Activated CD8-positive, alpha-beta memory T cell treated with anti-CD3 and anti-CD28 coated beads for 48 hours (primary cell): ENCODE results near the gene STT3B.

Source experiments
- DNase-seq, 3 experiments: peaks; one replicate each; pipeline ENCODE4 v3.0.0-alpha.2; 2020; ENCODE audit warnings: low read depth in 2 of 3, low spot score in 2 of 3

STT3B gene

DNA sequence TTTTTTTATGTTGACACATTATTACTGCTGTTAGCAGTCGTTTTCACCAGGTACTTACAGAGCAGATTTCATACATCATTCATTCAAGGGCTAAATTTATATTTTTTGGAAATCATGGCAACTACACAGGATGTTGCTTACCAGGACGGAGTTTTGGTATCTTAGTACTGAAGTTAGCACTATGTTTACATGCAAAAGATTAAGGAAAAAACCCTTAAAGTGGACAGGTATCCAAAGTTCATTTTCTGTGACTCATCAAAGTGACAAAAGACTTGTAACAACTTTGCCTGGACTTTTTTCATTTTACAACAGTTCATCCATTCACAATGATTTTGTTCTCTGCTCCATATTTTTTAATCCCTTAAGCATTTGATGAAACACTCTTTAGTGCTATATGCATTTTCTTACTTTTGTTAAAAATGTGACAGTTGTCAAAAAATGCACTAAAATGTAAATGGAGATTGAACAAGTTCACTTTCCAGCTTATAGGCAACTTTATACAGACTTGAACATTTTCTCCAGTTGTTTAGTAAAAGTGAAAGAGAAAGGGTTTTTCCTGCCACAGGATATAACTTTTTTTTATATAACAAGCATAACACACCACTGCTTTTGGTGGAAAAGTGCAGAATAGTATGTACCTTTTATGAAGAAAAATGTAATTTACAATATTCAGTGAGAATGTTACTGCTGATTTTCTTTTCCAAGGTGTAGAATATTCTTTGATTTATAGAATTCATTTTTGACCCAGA is 104.1 kb downstream of the STT3B start:
- no peak for DNase-seq

- DNase-seq, result no peak
These were observed 107.1 kb downstream of the STT3B start for GRCh38 chr3:31639828-31640227.

- DNase-seq, result no peak
These were observed 112.5 kb downstream of the STT3B start for GRCh38 chr3:31645256-31645655.

GRCh38 chr3:31648286-31648968 is 115.7 kb downstream of the STT3B start:
- DNase-seq, result no peak

- no peak for DNase-seq
These were observed 119.6 kb downstream of the STT3B start for GRCh38 chr3:31652296-31652695.

DNA sequence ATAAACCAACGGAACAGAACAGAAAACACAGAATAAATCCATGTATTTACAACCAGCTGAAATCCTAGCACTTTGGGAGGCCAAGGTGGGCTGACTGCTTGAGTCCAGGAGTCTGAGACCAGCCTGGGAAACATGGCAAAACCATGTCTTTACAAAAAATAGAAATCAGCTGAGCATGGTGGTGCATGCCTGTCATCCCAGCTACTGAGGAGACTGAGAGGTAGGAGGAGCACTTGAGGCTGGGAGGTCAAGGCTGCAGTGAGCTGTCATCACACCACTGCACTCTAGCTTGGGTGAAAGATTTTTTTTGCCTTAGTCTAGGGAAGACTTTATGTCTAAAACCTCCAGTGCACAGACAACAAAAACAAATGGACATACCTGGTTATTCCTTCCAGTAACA is 120.7 kb downstream of the STT3B start:
- DNase-seq, result no peak

GRCh38 chr3:31654998-31655397 is 122.3 kb downstream of the STT3B start:
- DNase-seq, result no peak

- no peak for DNase-seq
These were observed 126.5 kb downstream of the STT3B start for GRCh38 chr3:31659246-31659645.

- DNase-seq, result no peak
These were observed 128.6 kb downstream of the STT3B start for GRCh38 chr3:31661286-31661685.

GRCh38 chr3:31661993-31662670 is 129.4 kb downstream of the STT3B start:
- no peak for DNase-seq

GRCh38 chr3:31664031-31664430 is 131.3 kb downstream of the STT3B start:
- DNase-seq, result no peak

DNA sequence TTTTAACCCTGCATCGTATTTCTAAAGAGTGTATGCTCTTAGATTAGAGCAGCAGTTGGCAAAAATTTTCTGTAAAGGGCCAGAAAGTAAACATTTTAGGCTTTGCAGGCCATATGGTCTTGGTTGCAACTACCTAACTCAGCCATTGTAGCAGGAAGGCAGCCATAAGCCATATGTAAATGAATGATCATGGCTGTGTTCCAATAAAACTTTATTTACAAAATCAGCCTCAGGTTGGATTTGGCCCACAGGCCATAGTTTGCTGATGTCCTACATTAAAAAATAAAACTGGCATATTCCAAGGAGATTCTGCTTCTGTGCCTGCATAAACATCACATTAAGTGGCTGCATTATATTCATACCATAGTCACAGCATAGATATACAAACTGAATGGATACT is 134.9 kb downstream of the STT3B start:
- DNase-seq, result no peak

- DNase-seq, result no peak
These were observed 135.5 kb downstream of the STT3B start for GRCh38 chr3:31668242-31668641.

DNA sequence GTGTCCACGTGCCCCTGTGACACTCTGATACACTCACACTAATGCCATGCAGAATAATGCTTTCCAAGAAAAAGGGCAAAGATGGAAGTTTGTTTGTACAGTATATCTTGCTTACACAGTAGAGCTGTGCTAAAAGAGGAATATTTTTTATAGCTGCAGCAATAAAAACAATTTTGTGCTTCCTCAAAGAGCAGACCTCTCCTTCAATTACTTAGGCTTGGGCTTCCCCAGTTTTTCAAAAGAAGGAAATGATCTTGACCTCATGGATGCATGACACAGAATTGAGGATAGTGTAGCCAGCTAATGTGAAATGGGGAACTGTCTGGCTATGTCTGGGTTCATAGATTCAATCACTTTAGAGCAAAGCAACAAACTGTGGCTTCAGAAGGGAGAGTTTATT is 137.4 kb downstream of the STT3B start:
- no peak for DNase-seq

DNA sequence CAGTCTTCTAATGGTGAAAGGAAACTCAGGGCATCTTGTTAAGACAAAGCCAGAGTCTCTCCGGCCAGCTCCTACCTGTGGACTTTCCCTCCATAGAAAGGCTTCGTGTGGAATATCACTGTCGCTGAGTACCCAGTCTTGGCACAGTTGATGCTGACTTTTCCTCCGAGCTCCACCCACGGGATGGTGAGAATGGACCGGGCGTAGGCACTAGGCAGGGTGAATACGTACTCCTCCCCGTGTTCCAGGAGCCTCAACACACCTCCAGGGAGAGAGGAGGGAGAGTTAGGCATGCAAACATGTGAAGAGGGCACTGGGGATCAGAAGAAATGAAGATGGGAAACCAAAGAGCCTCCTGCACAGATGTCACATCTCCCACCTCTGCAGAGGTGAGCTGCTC is 138.0 kb downstream of the STT3B start:
- no peak for DNase-seq

DNA sequence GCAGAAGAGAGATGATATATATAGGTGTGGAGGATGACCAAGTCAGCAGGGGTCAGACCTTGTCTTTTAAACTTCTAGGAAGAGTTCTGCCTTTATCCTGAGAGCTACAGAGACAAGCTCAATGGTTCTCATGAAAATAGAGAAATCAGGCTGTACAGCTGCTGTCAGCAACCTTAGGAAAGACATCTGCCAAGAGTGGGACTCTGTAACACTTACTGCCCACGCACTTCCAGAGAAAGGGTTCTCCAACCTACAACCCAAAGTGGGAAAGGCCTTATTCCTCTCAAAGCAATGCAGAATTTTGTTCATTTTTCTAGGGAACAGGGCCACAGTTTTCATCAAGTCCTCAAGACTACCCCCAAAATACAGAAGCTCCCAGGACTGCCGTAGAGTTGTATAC is 138.7 kb downstream of the STT3B start:
- no peak for DNase-seq

- no peak for DNase-seq
These were observed 139.3 kb downstream of the STT3B start for GRCh38 chr3:31671976-31672375.

GRCh38 chr3:31673950-31674349 is 141.2 kb downstream of the STT3B start:
- no peak for DNase-seq

DNA sequence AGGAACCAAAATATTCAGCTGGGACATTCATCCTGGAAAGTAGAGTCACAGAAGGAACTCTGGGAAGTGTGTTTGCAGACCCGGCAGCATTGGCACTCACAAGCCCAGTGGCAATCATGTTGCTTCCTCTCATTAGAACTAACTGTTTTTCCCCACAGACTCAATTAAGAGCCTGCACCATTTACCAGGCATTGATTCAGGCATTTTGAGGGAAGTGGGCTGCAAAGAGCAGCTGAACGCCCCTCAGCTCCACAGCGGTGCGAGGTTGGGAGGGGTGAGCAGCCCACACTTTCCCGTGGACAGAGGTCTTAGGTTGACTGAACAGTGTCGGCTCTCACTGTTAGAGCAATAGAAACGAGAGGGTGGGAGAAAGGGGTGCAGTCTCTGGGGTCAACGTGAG is 143.8 kb downstream of the STT3B start:
- no peak for DNase-seq

GRCh38 chr3:31680072-31680870 is 147.5 kb downstream of the STT3B start:
- DNase-seq, result no peak
